T-helper 2 cell treated with Interferon-gamma antibody and Interleukin-4, amounts not matched to agents 100 ng/mL and 5 ng/mL, for 36 hours (primary cell): Measurements from ENCODE around the gene RBFOX2. TPM values are rescaled to one million over a fixed set of nuclear protein-coding genes. Genes with fewer than 3 reads are reported as not detected.

Experiments
- intact Hi-C: fragments of 100-400 bp; cut with micrococcal nuclease; formaldehyde crosslinking; loops from one replicate; pipeline ENCODE4 v1.15.1; 2023
- total RNA-seq: library from RNA; stranded (reverse); gene quantifications from 2 replicates; pipeline ENCODE4 v1.2.3, GENCODE V29; 2022

RBFOX2 gene
- total RNA-seq, 1 donor from 2014 or later = 0.98 TPM

DNA sequence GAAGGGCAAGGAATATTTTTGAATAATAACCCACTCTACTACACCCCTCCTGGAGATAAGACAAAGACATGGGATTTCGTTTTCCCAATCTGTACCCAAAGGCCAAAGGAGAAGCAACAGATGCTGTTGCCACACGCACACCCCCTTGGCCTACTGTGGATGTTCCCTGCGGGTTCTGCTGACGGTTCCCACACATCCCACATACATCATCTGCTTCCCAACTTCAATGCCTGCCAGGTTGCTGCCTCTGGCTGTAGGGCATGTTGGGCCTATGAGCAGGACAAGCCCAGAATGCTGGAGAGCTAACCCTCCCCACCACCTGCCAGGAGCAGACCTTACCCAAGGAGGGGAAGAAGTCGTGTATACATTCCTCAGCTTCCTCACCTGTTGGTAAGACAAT lies 13.6 kb upstream of the RBFOX2 start:
- intact Hi-C loops = no loop called here

DNA sequence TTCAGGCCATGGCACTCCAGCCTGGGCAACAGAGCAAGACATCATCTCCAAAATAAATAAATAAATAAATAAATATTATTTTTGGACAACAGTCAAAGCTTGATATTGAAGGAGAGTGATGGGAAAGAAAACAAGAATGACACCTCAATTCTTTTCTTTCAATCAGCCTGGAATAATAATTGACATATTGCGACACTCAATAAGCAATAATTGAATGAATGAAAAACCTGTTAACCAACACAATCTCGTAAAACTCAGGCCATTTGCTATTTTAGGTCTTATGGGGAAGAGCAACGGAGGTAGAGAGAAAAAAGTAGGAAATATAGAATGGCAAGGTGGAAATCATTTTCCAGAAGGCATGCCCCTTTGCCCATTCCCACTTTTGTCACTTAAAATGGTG lies 10.5 kb upstream of the RBFOX2 start:
- intact Hi-C loops = no loop called here

DNA sequence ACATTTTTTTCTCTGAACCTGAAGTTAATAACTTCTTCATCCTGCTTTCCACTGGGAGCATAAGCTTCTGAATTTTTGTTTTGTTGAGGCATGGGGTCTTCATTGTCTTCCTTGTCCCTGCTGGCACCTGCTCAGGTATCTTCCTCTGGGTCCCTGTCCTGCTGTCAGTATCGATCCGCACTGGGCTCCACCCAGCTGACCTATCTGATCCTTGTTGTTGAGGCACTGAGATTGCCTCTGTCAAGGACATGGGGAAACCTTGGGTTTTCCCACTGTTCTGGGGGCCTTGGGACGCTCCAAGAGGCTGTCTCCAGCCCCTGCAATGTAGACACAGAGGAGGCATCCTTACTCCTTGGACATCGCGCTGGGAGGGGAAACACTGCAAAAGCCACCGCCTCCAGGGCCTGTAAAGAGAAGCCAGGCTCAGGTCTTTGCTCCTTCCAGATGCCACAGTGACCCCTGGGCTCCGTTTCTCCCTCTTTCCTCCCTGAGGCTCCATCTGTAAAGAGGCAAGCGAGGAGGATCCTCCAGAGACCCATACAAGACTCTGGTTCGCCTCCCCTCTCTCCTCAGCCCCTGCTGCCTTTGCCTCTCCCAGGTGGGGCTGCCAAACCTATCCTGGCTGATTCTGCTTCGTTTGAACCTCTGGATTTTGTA lies 8.6 kb upstream of the RBFOX2 start:
- intact Hi-C loops = no loop called here

DNA sequence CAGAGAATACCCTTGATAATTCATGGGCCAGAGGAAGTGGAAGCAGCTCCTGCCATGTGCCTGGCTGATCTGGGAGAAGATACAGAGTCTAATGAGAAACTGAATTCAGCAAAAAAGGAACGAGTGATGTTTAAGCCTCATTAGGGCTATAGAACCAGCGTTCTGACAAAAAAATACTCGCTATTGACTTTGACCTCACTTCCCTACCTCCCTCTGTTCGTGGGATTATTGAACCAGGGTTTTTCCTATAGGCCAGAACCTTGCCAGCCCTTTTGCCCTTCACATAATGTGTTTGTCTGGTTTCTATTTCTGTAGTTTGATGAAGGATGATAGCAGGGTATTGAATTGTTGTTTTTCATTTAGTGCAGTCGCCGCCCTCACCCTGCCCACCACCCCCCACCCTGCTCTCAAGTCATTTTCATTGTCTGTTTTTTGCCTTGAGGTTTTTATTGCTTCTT lies 7.6 kb upstream of the RBFOX2 start:
- intact Hi-C loops = no loop called here

DNA sequence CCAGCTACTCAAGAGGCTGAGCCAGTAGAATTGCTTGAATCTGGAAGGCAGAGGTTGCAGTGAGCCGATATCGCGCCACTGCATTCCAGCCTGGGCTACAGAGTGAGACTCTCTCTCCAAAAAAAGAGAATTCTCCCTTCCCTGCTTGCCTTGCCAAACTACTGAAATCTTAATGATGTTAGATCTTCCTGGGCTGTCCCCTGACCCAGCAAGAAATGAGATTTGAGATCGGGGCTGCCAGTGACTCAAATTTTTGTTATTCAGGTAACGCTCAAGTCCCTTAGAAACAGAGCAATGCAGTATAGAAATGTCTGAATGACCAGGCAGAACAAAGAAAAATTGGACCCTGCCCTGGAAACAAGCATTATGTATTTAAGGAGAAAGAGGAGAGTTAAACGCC lies 4.0 kb upstream of the RBFOX2 start:
- intact Hi-C loops = no loop called here

DNA sequence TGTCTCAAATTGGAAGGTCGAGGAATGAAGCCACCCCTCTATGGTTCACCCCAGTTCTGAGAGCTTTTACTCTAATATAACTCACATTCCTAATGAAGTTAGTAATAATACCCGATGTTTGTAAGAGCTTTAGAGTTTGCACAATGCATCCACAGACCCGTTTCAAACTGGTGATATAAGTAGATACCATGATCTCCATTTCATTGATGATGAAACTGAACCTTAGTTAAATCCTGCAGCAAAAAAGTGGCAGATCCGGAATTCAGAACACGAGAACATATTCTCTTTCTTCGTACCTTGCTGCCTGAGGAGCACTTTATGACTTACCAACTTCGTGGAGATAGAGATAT lies 757 bp upstream of the RBFOX2 start:
- intact Hi-C loops = loop anchor here (10.0 kb wide), 1 partner anchor 405 kb away; no protein-coding TSS in a partner anchor

DNA sequence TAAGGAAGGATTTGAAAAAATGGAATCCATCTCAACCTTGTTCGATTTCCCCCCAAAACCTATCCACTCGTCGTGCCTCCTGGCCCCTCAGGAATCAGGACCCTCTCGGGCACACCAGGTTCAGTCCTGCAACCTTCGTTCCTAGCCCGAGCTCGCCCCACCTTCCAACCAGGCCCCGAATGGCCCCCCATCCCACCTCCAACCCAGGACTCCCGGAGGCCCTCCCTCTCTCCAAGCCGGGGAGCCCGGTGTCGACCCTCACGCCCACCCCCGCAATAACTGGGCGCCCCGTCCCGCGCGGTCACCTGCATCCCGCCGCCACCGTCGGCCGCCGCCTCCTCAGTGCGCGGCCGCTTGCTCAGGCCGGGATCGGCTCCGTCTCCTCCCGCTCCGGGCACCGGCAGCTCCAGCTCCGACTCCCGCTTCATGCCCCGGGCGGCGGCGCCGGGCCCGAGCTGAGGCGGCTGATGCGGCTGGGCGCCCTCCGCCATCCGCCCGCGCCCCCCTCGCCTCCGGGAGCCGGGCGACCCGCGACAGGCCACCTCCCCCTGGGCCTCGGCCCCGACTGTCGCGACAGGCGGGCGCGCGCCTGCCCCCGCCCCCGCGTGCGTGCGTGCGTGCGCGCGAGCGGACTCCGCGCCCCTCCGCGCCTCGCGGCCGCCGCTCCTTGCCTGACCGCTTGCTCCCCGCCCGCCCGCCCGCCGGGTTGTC lies 534 bp downstream of the RBFOX2 start:
- intact Hi-C loops = loop anchor here (10.0 kb wide), 1 partner anchor 403 kb away; no protein-coding TSS in a partner anchor

DNA sequence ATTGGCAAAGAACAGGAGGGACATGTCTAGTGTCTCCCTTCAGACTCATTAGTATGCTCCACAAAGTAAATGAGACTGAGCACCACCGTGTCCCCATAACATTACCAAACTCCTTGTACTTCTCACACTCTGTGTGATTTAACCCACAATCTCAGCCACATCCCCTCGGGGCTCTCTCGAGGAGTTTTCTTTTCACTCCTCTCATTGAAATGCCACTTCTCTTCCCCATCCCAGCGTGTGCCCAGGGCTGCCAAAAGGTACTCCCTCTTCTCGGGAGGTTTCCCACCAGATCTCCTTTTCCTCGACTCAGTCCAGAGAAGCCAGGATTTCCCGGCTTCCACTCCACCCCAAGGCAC lies 1.1 kb downstream of the RBFOX2 start:
- intact Hi-C loops = loop anchor here (10.0 kb wide), 1 partner anchor 403 kb away; no protein-coding TSS in a partner anchor

DNA sequence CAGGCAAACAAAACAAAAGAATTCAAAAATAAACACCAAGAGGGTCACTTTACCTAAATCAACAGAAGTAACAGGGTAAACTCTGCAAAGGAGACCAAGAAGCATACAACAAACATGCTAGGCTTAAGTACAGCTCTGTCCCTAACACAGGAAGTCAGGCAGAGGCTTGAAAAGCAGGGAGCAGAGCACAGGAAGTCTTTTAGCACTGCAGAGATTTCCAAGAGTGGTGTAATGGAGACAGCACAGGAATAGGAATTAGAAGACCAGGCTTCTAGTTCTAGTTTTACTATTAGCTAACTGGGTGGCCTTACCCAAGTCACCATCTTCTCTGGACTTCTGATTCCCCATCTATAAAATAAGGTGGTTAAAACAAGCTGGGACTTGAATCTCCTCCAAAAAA lies 1.9 kb downstream of the RBFOX2 start:
- intact Hi-C loops = loop anchor here (10.0 kb wide), 1 partner anchor 402 kb away; no protein-coding TSS in a partner anchor

DNA sequence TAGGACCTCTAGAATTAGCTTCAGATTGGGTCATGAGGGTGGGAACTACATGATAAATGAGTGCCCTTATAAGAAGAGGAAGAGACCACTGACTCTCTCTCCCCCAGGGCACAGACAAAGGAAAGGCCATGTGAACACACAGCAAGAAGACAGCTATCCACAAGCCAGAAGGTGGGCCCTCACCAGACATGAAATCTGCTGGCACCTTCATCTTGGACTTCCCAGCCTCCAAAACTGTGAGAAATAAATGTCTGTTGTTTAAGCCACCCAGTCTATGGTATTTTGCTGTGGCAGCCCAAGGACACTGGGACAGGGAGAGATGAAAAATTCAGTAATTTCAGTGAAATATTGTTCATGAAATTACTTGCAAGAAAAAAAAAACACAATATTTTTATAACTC lies 5.9 kb downstream of the RBFOX2 start:
- intact Hi-C loops = loop anchor here (10.0 kb wide), 1 partner anchor 398 kb away; no protein-coding TSS in a partner anchor

DNA sequence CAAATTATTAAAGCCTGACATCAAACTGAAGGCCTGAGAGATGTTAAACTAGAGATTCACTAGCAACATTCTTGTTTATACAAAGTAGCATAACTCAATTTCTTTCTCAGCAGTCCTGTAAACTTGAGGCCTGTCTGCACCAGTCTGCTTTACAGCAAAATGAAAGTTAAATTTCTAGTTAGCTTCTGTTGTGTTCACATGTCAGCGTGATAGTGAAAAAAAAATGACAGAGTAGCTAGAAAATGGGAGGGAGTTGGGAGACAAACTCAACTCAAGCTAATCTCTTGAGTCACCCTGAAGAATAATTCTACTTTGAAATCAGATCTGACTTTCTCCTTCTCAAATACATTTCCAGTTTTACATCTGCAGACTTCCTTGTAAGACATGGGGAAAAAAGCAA lies 6.5 kb downstream of the RBFOX2 start:
- intact Hi-C loops = loop anchor here (10.0 kb wide), 1 partner anchor 397 kb away; no protein-coding TSS in a partner anchor

DNA sequence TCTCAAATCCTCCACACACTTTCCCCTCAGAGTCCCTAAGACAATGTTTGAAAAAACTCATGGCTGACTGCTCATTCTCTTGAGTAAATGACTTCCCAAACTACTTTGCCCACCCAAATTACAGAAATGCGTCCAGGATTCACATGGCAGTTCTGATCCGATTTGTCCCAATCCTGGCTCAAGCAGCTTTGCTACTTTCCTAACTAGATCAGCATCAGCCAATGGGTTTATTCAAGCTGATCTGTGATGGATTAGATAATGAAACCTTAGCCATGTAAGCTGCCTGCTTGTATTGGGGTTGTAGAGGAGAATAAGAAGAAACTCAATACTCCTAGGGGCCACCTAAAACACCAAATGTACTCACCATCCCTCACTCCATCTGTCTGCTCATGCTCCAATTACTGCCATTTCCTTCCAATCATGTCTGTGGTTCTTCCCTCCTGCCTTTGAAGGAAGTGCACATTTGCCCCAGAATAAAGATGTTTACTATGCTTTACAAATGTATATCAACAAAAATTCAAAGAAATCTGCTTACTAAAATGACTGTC lies 6.9 kb downstream of the RBFOX2 start:
- intact Hi-C loops = loop anchor here (10.0 kb wide), 1 partner anchor 397 kb away; no protein-coding TSS in a partner anchor

DNA sequence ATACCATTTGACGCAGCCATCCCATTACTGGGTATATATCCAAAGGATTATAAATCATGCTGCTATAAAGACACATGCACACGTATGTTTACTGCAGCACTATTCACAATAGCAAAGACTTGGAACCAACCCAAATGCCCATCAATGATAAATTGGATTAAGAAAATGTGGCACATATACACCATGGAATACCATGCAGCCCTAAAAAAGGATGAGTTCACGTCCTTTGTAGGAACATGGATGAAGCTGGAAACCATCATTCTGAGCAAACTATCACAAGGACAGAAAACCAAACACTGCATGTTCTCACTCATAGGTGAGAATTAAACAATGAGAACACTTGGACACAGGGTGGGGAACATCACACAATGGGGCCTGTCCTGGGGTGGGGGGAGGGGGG lies 7.8 kb downstream of the RBFOX2 start:
- intact Hi-C loops = loop anchor here (10.0 kb wide), 1 partner anchor 396 kb away; no protein-coding TSS in a partner anchor

DNA sequence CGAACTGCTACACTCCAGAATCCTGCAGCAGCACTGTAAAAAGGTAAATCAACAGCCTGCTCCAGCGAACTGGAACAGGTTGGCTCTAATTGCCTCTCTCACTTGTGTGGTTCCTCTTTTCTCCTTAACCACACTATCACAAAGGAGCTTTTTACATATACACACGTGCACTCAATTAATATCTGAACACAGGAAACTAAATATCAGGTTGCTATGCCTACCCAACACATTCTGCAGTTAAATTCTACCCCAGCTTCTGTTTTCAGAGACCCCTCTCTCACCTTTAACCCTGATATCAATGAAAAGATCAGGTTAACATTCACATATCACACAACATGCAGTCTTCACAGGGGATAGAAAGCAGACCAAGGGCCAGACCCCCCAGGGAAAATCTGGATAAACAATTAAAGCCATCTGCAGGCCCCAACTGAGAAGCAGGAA lies 11.0 kb downstream of the RBFOX2 start:
- intact Hi-C loops = no loop called here

DNA sequence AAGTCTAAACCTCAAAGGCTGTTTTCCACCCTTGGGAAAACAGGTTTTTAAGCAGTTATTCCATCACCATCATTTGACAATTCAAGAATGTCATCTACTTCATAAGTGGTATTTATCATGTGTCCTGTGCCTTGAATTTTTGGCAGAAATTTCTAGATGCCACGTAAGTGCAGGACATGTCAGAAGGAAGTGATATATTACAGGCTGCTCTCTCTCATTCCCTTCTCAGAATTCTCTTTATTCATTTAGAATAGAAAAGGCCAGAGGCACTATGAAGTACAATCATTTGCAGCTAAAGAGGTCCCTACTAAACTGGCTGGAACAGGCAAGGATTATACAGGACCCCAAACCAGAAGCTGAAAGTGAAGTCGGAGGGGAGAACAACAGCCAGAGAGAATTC lies 11.9 kb downstream of the RBFOX2 start:
- intact Hi-C loops = no loop called here

DNA sequence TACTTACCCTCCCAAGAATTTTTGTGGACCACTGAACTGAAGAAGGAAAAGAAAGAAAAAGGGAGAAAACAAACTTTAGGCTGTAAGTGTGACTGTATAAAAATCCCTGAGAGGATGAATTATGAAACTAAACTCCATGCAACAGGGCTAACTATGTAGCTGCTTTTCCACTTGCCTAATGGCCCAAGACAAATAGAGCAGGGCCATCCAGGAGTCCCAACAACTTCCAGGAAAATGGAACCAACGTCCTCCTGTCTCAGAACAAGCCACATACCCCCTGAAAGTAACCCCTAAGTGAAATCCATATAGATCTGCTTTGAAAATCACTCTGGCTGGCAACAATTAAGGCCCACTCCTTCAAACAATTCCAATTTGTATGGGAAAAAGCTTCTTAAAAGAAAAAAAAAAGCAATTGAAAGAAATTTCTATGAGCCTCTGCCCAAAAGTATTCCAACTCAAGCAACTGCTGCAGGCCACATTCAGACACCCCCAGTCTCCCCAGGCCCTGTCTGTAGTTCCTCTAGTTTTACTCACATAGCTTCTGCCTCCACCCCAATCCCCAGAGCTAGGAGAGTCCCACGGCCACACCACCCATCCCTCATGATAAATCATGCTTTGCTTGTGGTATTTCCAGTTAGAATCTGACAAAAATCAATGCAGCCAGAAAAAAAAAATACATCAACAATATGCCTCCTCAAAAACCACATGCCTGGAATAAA lies 12.7 kb downstream of the RBFOX2 start:
- intact Hi-C loops = no loop called here

DNA sequence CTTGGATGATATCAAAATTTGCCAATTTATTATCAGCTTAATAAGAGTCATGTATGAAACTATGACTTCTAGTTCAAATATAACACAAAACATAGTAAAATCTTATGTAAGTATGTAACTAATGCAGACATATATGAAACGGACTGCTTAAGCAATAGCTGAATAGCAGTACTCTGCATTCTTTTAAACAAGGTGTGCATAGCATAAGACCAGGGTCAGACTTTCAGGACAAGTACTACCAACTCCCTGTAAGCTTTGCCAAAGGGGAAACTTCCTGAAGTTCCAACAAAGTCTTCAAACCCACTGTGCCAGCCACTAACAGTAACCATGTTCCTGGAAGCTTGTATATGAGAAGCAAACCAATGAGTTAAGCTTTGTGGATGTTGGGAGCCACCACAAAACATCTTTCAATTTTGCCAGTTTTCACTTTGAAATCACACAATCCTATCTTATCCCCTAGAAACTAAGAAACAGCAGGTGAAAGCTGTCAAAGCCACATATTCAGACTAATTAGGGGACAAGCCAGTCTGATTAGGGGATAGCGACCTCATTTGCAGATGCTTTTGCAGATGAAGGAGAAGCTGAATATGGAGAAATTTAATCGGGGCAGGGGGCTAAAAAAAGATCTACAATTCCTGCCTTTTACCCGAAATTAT lies 13.3 kb downstream of the RBFOX2 start:
- intact Hi-C loops = no loop called here

DNA sequence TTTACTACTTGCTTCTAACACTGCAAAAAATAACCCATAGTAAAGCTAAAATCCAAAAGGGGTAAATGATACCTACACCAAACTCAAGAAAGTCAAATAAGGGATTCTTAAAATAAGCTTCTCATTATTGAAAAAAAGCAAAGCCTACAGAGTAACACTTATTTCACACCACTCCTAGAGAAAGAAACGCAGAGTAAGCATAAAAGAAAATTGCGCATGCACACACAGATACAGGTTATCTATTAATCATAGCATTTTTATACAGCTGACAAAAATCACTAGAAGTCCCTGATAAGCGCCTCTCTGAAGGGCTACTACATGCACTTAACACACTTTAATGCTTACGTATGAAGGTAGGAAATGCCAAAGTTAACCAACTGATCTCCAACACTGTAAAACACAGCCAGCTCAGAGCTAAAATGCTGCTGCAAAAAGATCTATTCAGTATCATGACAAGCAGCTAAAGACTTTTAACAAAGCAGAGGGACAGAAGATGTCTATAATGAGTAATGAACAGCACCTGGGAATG lies 14.0 kb downstream of the RBFOX2 start:
- intact Hi-C loops = no loop called here

DNA sequence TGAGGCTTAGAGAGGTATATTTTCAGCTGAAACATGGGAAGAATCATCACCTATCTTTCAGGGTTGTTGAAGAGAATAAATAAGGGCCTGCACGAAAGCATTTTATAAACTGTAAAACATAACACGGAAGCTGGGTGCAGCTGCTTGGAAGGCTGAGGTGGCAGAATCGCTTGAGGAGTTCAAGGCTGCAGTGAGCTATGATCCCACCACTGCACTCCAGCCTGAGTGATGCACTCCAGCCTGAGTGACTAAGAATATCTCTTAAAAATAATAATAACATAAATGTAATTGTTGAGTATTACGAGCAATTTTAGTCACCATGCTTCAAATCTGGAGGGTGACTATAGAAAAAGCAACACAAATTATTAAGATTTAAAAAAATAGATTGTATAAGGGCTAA lies 16.3 kb downstream of the RBFOX2 start:
- intact Hi-C loops = no loop called here

DNA sequence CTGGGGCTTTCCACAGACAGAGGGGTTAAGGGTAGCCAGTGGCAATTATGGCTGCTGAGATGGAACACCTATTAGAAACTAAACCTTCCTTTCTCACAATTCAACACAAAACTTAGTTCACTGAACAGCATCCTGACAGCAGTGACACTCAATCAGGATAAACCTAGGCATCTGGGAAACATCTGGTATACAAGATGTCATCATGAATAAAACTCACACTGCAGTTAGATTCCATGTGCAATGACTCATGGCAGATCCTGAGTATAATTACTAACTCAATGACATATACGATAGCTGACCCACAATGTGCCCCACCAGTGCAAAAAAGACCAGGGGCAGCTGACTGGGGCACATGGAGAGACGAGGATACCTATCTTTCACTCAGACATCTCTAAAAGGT lies 17.7 kb downstream of the RBFOX2 start:
- intact Hi-C loops = no loop called here

DNA sequence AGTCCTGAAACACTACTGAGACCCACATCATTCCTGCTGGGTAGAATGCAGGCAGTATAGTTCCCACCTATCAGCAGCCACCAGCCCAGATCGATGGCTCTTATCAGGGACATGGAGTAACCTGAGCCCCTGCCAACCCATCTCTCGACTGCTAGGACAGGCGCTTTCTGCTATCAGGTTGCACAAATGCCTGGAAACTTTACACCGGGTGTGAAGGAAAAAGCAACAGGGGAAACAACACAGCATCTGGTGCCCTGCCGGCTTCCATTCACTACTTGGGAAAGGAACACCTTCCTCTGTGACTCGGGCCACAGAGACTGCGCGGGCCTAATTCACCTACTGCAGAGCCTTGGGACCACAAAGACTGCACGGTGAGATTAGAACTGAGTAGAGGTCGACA lies 18.5 kb downstream of the RBFOX2 start:
- intact Hi-C loops = no loop called here
